Measurements from ENCODE around the gene ZBTB7C. TPM values are rescaled to one million over a fixed set of nuclear protein-coding genes. Genes with fewer than 3 reads are reported as not detected.

ZBTB7C gene
- total RNA-seq, 6 experiments from 2014 or later, result not detected

GRCh38 chr18:48149020-48149685, 260.0 kb downstream of the ZBTB7C start:
- Mint-ChIP-seq H3K27me3 (ENCODE audit: insufficient read depth) (peaks cover 14% of the 10 kb centered on the region), H3K27ac (no peak overlapping the region), H3K4me1 (ENCODE audit: low read depth) (peaks cover 15% of the 10 kb centered on the region), H3K36me3 (ENCODE audit: low read depth) (no peaks in the 10 kb centered on the region), H3K4me3 (no peak overlapping the region), H3K9me3 (no peaks in the 10 kb centered on the region)
- no peak for DNase-seq
- TF ChIP-seq CTCF (IDR thresholded peaks at IDR 0.05), result no peak

- Mint-ChIP-seq H3K27me3 (ENCODE audit: insufficient read depth) (peaks cover 25% of the 10 kb centered on the region), H3K27ac (no peak overlapping the region), H3K4me3 (no peak overlapping the region)
Measured at GRCh38 chr18:48142994-48143393, 266.2 kb downstream of the ZBTB7C start.

GRCh38 chr18:48142353-48142752, 266.8 kb downstream of the ZBTB7C start:
- H3K4me1 Mint-ChIP-seq (ENCODE audit: low read depth), result no peaks in the 10 kb centered on the region
- no peak overlapping the region for H3K4me3 Mint-ChIP-seq
- no peak for TF ChIP-seq CTCF (IDR thresholded peaks at IDR 0.05)
- H3K9me3 Mint-ChIP-seq, result no peaks in the 10 kb centered on the region
- no peak for DNase-seq
- no peaks in the 10 kb centered on the region for H3K36me3 Mint-ChIP-seq (ENCODE audit: low read depth)
- peaks cover 32% of the 10 kb centered on the region for H3K27me3 Mint-ChIP-seq (ENCODE audit: insufficient read depth)
- no peak overlapping the region for H3K27ac Mint-ChIP-seq

More at GRCh38 chr18:48142994-48143393, 266.2 kb downstream of the ZBTB7C start:
- DNase-seq, result no peak
- H3K36me3 Mint-ChIP-seq (ENCODE audit: low read depth), result no peaks in the 10 kb centered on the region
- H3K4me1 Mint-ChIP-seq (ENCODE audit: low read depth), result no peaks in the 10 kb centered on the region
- TF ChIP-seq CTCF (IDR thresholded peaks at IDR 0.05), result no peak
- H3K9me3 Mint-ChIP-seq, result no peaks in the 10 kb centered on the region

- Mint-ChIP-seq H3K27ac (no peak overlapping the region), H3K9me3 (no peaks in the 10 kb centered on the region), H3K36me3 (ENCODE audit: low read depth) (no peaks in the 10 kb centered on the region), H3K4me3 (no peak overlapping the region), H3K27me3 (ENCODE audit: insufficient read depth) (peaks cover 41% of the 10 kb centered on the region), H3K4me1 (ENCODE audit: low read depth) (no peaks in the 10 kb centered on the region)
- no peak for DNase-seq
- no peak for TF ChIP-seq CTCF (IDR thresholded peaks at IDR 0.05)
Measured at GRCh38 chr18:48140731-48141130, 268.5 kb downstream of the ZBTB7C start.

GRCh38 chr18:48139431-48140347, 269.5 kb downstream of the ZBTB7C start:
- no peak overlapping the region for H3K27ac Mint-ChIP-seq
- H3K4me3 Mint-ChIP-seq, result no peak overlapping the region
- no peaks in the 10 kb centered on the region for H3K4me1 Mint-ChIP-seq (ENCODE audit: low read depth)
- no peak for TF ChIP-seq CTCF (IDR thresholded peaks at IDR 0.05)
- DNase-seq, result no peak
- H3K36me3 Mint-ChIP-seq (ENCODE audit: low read depth), result no peaks in the 10 kb centered on the region
- H3K27me3 Mint-ChIP-seq (ENCODE audit: insufficient read depth), result peaks cover 49% of the 10 kb centered on the region
- no peaks in the 10 kb centered on the region for H3K9me3 Mint-ChIP-seq

Measured in HFFc6 (cell line).